ENCODE results near the gene RBBP5.

GRCh38 chr1:205043866-205044265 is 77.9 kb downstream of the RBBP5 start:
- TF ChIP-seq EZH2 (IDR thresholded peaks at IDR 0.05; ENCODE audit: borderline replicate concordance, insufficient read depth, low read length, poor library complexity, severe bottlenecking) (no peak), CTCF (IDR thresholded peaks at IDR 0.05; ENCODE audit: poor library complexity, severe bottlenecking) (no peak), EP300 (conservative IDR thresholded peaks at IDR 0.05; ENCODE audit: poor library complexity, severe bottlenecking) (no peak), POLR2AphosphoS5 (IDR thresholded peaks at IDR 0.05) (no peak), SMC3 (conservative IDR thresholded peaks at IDR 0.05; ENCODE audit: poor library complexity) (no peak), REST (IDR thresholded peaks at IDR 0.05; ENCODE audit: borderline replicate concordance) (no peak), MXI1 (conservative IDR thresholded peaks at IDR 0.05; ENCODE audit: poor library complexity, severe bottlenecking) (no peak)

Measured in neural cell (in vitro differentiated cells).